ENCODE results near the gene CACNG4.

CACNG4 gene

DNA sequence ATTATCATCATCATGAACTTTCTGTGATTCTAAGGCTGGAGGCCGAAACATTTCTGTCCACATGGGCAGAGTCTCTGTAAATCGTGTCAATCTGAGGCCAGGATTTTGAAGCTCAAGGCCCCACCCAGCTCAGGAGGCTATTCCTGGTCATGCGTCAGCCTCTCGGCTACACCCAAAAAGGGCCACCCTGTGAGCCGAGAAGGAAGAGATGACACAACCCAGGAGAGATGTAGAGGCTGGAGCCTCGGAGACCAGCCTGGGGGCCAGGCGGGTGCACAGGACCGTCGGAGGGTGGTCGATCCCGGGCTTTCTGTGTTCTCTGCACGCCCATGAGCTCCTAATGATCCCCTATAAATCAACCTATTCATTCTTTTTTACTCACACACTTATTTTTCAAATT is 78.8 kb downstream of the CACNG4 start:
- no peak for DNase-seq (ENCODE audit: low spot score)

- no peak for DNase-seq (ENCODE audit: low spot score)
Measured at GRCh38 chr17:67044016-67044772, 79.7 kb downstream of the CACNG4 start, which contains the start of gene CACNG1. Gene CACNG1, plus strand, starts transcription at chr17:67044554. Its CDS starts 107 bp downstream, at chr17:67044661.

GRCh38 chr17:67044940-67045339 is 80.4 kb downstream of the CACNG4 start:
- no peak for DNase-seq (ENCODE audit: low spot score)

DNA sequence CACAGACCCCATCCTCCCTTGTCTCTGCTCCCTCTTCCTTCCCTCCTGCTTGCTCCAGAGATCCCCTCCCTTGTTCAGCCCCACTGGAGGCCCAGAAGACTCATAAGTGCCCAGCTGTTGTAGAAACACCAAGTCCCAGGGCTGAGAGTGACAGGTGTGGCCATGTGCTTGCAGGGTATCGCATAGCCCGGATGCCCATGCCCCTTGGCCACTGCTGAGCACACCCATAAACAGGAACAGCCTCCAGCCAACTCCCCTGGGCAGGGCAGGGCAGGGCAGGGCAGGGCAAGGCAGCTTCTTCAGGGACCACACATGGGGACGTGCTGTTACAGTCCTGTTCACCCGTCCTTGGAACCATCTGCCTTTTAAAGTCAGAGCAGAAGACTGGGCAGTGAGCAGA is 81.9 kb downstream of the CACNG4 start:
- DNase-seq (ENCODE audit: low spot score), result no peak

DNA sequence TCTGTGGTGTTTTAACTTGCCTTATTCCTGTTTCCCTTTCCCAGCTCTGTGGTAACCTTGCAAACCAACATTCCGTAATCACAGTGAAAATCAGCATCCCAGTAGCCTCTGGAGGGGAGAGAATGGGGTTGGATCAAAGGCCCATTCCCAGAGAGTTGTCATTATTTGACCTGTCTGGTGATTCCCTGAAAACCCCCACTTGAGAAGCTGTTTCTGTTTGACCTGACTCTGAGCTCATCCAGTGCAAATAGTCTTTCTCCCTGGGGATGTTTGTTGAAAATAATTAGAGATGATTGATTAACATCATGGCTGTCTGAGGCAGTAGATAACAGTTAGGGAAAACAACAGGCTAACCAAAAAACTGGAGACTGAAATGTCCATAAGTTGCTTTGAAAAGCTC is 82.9 kb downstream of the CACNG4 start:
- DNase-seq (ENCODE audit: low spot score), result no peak

GRCh38 chr17:67049025-67049739 is 84.7 kb downstream of the CACNG4 start:
- DNase-seq (ENCODE audit: low spot score), result no peak

DNA sequence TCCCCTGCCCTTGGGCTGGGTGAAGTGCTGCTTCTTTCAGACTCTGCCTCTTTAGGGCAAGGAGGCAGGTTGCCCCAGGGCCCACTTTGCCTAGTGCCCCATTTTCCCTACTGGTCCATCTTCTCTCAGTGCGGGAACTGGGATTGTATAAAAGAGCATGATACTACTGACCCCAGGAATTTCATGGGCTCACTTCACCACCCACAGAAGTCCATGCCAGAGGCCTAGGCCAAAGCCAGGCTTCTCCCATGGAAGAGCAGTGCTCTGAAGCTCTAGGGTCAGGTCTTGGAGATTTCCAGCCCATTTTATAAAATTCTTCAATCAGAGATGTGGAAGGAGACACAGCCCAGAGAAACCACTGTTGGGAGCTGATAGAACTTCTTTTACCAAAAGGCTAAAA is 85.6 kb downstream of the CACNG4 start:
- no peak for DNase-seq (ENCODE audit: low spot score)

- peak; percentile 10 for DNase-seq (ENCODE audit: low spot score)
Measured at GRCh38 chr17:67050471-67051154, 86.1 kb downstream of the CACNG4 start.

DNA sequence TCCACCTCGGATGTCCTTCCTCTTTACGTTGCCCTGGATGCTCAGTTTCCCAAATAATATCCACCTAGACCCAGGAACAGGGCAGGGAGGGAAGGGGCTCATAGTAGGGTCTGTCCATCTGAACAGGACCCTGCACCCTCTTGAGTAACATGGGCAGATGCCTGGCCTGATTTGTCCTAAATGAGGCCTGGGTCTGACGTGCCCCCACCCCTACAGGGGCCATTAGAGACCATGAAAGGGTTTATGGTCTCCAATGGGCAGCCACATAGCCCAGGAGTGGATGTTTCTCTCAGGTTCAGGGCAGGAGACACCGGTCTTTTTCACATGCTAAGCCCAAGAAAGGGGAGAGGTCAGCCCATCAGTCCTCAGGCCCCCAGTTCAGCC is 86.6 kb downstream of the CACNG4 start:
- DNase-seq (ENCODE audit: low spot score), result no peak

DNA sequence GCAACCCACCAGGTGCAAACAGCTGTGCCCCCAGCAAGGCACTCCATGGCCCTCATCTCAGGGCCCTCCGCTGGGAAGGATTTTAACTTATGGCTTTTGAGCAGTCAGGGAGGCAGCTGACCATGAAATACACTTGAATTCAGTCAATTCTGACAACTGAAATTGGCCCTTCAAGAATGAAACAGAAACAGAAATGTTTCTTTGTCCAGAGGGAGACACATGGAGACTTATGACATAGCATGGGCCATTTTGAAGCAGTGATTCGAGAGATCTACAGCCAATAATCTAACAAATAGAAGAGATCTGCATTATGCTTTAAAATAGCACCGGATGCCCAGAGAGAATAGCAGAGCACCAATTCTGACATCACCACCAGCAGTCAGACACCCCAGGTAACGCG is 87.3 kb downstream of the CACNG4 start:
- no peak for DNase-seq (ENCODE audit: low spot score)

- no peak for DNase-seq (ENCODE audit: low spot score)
Measured at GRCh38 chr17:67052720-67053437, 88.4 kb downstream of the CACNG4 start.

- DNase-seq (ENCODE audit: low spot score), result no peak
Measured at GRCh38 chr17:67053438-67054000, 89.0 kb downstream of the CACNG4 start.

GRCh38 chr17:67054011-67054591 is 89.6 kb downstream of the CACNG4 start:
- DNase-seq (ENCODE audit: low spot score), result no peak

DNA sequence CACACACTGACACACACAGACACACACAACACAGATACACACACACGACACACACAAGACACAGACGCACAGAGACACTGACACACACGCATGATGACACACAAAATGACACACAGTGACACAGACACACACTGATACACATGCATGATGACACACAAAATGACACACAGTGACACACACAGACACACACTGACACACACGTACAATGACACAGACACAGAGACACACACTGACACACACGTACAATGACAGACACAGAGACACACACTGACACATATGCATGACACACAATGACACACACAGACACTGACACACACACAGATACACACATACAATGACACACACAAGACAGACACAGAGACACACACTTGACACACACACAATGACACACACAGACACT is 90.1 kb downstream of the CACNG4 start:
- DNase-seq (ENCODE audit: low spot score), result no peak

DNA sequence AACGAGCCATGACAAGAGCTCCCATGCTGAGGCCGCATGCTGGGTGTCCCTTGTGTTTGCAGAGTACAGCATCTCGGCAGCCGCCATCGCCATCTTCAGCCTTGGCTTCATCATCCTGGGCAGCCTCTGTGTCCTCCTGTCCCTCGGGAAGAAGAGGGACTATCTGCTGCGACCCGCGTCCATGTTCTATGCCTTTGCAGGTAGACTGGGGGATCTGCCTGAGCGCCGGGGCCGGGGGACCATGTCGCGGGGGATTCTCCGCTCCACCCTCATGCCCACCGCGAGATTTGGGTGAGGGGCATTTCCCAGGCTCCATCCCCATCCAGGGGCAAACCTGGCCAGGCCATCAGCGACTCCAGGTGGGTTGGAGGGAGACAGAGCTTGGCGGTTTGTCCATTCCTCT is 90.5 kb downstream of the CACNG4 start:
- no peak for DNase-seq (ENCODE audit: low spot score)

- DNase-seq (ENCODE audit: low spot score), result no peak
Measured at GRCh38 chr17:67055811-67056745, 91.6 kb downstream of the CACNG4 start.

DNA sequence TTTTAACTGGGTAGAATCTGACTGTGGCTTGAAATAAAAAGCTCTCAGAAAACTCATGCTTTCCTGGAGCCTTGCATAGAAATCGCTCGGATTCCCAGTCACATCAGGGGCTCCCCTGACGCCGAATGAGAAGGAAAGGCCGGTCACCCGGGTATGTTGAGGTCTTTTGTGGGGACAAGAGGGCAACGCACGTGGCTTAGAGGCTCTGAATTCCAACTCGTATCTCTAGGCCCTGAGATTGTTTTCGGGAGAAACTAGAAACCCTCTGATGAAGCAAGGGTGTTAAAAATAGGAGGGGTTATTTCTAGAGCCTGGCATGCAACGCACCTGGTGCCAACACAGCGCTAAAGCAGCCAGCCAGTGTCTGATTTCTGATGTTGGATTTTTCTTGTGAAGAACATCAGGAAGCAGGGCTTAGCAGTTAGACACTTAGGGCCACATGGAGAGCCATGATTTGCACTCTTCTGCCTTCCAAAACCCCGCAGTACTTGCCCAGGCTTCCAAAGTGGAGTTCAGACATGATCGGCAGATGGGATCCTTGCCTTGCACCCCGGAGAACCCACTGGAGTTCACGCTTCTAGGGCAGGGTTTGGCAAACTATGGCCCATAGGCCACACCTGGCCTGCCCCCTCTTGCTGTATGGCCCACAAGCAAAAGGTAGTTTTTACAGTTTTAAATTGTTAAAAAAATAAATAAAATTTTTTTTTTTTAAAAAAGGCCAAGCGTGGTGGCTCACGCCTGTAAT is 92.4 kb downstream of the CACNG4 start:
- no peak for DNase-seq (ENCODE audit: low spot score)

- DNase-seq (ENCODE audit: low spot score), result no peak
Measured at GRCh38 chr17:67058036-67058435, 93.5 kb downstream of the CACNG4 start.

DNA sequence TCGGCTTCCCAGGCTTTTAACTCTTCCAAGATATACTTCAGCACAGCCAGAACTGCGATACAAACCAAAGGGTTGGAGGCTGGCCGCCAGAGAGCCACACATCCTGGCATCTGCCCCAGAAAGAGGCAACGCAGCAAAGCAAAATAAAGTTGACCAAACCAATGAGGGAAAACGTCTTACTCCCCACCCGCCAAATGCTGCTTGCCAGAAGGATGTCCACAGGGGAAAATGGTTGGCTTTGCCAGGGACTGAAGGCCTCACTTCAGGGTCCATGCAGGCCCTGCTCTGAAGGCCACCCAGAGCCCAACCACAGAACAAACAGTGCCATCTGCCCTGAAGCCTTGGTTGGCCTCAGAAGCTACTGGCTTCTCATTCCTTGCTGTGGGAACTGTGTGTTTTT is 94.9 kb downstream of the CACNG4 start:
- no peak for DNase-seq (ENCODE audit: low spot score)

- no peak for DNase-seq (ENCODE audit: low spot score)
Measured at GRCh38 chr17:67063141-67063540, 98.6 kb downstream of the CACNG4 start.
